GM18505 (cell line): ENCODE measurements around the gene CHRNB1.

Experiments
- ATAC-seq: cut with Tn5 transposase; IDR thresholded peaks from one replicate; pipeline ENCODE4 v1.9.1; 2021; ENCODE audit not compliant: unreplicated experiment
- POLR2A ChIP-seq: IDR thresholded peaks from 4 replicates; pipeline ENCODE4 v1.6.1; 2011; ENCODE audit warnings: borderline replicate concordance; ENCODE audit not compliant: insufficient read depth, insufficient read length; ENCODE audit errors: extremely low read depth

The CHRNB1 gene

DNA sequence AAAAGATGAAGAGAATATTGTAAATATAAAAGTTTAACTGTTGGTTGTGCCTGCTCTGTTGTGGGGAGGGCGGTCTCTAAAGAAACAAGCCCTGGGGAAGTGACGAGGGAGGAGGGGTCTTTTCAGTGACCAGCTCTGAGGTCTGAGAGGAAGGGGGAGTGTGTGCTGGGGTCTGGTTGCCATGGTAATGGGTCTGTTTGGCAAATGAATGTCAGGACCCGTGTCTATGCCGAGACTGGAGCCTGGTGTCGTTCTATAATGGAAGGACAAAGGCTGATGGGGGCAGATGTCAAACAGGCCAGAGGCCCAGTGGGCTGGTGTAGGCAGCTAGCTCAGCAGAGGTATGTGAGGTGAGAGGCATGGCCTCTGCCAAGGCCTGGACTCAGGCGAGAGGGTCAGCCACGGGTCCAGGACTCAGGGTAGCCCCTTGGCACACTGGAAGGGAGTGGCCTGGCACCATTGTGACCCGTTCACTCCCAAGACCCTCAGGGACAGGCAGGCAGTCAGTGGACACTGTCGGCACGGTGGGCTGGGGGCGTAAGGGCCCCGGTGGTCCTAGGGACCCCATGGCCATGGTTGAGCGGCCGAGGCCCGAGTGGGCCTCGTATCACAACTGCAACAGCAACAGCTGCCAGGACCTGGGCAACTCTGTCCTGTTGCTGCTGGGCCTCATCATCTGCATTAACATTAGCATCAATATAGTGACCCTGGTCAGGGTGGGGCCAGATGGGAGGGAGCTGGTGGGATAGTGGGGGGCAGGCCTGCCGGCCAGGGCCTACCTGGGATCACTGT, 24.8 kb upstream of the CHRNB1 start, which contains the start of gene SPEM1:
TSS of gene SPEM1 (plus strand) at position 506 of the 792 bp plus-strand sequence. CDS start at position 567, 61 bp downstream.
- TF ChIP-seq POLR2A, result no peak
- no peak for ATAC-seq

DNA sequence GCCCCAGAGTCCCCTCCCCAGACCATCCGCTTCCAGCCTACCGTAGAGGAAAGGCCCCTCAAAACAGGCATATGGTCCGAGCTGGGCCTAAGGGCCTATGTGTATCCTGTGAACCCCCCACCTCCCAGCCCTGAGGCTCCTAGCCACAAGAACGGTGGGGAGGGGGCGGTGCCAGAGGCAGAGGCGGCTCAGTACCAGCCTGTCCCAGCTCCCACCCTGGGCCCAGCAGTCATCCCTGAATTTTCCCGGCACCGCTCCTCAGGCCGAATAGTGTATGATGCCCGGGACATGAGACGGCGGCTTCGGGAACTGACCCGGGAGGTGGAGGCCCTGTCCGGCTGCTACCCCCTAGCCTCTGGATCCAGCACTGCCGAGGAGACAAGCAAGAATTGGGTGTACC, 23.7 kb upstream of the CHRNB1 start:
- TF ChIP-seq POLR2A, result no peak
- ATAC-seq, result no peak

DNA sequence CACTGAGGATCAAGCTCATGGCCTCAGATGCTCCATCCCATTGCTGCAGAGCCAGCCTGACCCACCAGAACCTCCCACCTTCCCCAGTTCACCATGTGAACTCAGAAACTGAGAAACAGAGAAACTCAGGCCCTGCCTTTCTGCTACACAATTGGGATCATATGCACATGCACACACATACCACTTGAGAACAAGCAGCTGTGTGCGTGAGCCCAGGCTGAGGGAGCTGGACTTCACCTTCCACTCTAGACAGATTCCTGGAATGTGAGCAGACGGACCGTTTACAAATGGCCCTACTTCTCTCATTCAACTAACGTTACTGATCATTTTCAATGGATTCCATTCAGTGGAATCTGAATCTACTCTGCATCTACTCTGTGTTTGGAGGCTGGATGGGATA, 21.2 kb upstream of the CHRNB1 start:
- no peak for TF ChIP-seq POLR2A
- ATAC-seq, result no peak

DNA sequence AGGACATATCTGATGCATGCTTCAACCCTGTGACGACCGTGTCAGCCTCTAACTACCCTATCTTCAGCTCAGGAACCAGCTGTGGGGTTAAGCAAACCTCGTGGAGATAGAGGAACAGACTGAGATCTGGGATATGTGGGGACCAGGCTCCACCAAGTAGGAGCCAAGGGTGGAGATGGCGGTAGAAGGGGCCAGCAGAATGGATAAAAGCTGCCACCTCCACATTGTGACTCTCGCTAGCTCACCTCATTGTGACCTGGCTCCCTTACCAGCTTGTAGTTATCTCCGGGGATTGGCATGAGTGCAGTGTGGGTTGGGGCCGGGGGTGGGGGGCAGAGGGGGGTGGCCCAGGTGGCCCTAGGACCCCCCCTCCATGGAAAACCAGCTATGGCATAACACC, 19.5 kb upstream of the CHRNB1 start, which contains the start of gene SPEM2:
TSS of gene SPEM2 (plus strand) at position 301 of the 400 bp plus-strand sequence. CDS start at position 374, 73 bp downstream.
- no peak for TF ChIP-seq POLR2A
- no peak for ATAC-seq

DNA sequence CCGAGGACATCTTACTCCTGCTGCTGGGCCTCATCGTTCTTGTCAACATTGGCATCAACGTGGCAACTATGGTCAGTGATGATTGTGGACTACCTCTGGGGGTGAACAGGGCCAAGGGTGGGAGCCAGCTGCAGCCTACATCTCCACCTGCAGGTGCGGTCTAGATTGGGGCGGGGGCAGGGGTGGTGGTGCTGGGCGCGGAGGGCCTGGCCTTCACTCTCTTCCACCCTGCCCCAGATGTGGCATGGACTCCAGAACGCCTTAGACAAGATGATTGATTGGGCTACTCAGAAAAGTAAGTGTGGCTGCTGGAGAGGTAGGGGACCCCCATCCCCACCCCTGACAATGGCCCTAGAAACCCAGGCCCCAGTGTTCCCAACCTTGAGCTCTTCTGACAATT, 19.1 kb upstream of the CHRNB1 start:
- no peak for ATAC-seq
- no peak for TF ChIP-seq POLR2A

DNA sequence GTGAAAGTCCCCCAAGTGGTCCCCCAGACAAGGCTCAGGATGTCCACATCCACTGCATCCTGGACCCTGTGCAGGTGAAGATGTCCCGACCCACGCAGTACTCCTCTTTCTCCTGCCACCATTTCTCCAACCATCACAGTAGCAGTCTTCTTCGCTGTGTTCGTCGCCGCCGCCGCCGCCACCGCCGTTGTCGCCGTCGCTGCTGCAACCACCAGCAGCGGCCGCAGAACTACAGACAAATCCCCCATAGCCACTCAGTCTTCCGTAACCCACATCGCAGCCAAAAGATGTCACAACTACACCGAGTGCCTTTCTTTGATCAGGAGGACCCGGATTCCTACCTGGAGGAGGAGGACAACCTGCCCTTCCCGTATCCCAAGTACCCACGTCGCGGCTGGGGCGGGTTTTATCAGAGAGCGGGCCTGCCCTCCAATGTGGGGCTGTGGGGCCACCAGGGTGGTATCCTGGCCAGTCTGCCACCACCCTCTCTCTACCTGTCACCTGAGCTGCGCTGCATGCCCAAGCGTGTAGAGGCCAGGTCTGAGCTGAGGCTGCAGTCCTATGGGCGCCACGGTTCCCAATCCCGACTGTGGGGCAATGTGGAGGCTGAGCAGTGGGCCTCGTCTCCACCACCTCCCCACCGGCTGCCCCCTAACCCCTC, 18.5 kb upstream of the CHRNB1 start:
- ATAC-seq, result no peak
- TF ChIP-seq POLR2A, result no peak

DNA sequence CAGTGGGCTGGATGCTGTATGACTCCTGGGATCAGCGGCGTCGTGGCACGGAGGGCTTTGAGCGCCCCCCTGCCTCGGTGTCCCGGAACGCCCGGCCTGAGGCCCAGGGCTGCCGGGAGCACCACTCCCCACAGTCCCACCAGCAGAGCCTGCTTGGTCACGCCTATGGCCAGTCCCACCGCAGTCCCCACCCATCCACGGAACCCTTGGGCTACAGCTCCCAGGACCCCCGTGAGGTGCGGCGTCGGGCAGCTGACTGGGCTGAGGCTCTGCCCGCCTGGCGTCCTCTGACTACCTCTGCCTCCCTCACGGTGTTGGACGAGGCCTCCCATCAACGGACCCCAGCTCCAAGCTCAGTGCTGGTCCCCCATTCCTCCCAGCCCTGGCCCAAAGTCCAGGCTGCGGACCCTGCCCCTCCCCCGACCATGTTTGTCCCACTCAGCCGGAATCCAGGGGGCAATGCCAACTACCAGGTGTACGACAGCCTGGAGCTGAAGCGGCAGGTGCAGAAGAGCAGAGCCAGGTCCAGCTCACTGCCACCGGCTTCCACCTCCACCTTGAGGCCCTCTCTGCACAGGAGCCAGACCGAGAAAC, 17.9 kb upstream of the CHRNB1 start:
- TF ChIP-seq POLR2A, result no peak
- ATAC-seq, result no peak

DNA sequence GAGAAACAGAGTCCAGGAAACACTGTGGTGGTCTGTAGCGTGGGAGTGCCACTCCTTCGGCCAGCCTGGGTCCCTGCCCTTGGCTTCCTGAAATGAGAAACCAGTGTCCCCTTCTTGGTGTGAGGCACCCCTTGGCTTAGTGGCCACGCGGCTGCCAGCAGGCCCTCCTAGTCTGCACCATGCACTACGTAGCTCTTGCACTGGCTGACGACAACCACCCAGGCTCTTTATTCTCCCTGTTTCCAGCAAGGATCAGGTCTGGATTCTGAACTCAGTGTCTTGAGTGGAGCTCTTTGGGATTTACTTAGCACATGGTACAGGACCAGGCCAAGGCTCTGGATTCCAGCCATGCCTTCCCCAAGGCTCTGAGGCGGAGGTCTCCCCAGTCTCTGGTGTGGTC, 17.3 kb upstream of the CHRNB1 start:
- TF ChIP-seq POLR2A, result no peak
- no peak for ATAC-seq

DNA sequence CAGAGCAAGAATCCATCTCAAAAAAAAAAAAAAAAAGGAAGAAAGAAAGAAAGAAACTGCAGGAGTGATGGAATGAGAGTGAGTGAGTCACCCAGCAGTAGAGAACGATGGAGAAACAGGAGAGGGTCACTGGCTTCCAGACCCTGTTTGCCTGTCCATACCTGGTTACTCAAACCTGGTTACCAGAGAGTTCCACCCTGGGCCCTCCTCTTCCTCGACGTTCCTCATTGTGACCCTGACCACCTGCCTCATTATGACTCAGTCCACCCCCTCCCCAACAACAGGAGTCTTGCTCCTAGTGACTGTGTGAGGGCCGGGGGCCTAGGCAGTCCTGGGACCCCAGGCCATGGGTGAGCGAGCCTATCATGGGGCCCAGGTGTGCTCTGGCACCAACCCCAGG, 16.3 kb upstream of the CHRNB1 start, which contains the start of gene SPEM3:
TSS of gene SPEM3 (plus strand) at position 301 of the 400 bp plus-strand sequence. CDS start at position 347, 46 bp downstream.
- TF ChIP-seq POLR2A, result no peak
- ATAC-seq, result no peak

DNA sequence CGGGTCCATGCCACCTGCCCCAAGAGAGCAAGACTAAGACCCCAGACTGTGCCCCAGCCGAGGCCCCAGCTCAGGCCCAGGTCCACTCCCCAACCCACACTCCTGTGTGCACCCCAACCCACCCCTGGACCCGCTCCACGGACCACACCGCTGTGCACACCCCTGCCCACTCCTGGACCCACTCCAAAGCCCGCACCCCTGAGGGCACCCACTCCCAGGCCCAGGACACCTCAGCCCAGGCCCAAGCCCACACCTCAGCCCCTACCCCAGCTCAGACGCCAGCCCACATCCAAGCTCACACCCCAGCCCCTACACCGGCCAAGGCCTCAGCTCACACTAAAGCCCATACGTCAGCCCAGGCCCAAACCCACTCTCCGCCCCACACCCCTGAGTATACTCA, 15.1 kb upstream of the CHRNB1 start:
- ATAC-seq, result no peak
- no peak for TF ChIP-seq POLR2A

DNA sequence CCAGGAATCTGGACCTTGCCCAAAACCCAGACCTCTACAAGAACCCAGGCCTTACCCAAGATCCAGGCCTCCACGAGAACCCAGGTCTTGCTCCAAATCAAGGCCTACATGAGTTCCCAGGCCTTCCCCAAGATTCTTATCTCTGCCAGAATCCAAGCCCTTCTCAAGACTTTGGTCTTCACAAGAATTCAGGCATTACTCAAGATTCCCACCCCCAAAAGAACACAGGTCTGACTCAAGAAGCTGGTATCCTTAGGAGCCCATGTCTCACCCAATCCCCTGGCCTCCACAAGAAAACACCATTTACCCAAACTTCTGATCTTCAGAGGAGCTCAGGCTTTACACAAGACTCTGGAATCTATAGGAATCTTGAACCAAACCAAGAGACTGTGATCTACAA, 13.6 kb upstream of the CHRNB1 start:
- no peak for ATAC-seq
- TF ChIP-seq POLR2A, result no peak

DNA sequence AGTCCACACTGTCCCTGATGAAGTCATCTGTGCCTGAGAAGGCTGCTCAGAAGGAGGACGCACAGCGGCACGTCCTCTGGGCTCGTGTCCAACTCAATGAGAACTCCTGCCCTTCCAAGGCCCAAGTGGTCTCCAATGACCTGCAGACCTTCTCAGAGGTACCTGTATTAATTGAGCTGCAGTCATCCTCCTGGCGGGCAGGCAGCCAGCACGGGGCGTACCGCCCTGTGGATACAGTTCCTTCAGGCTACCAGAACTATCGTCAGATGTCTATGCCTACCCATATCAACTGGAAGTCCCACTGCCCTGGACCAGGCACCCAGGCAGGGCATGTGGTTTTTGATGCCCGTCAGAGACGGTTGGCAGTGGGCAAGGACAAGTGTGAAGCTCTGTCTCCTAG, 12.6 kb upstream of the CHRNB1 start:
- ATAC-seq, result no peak
- TF ChIP-seq POLR2A, result no peak

DNA sequence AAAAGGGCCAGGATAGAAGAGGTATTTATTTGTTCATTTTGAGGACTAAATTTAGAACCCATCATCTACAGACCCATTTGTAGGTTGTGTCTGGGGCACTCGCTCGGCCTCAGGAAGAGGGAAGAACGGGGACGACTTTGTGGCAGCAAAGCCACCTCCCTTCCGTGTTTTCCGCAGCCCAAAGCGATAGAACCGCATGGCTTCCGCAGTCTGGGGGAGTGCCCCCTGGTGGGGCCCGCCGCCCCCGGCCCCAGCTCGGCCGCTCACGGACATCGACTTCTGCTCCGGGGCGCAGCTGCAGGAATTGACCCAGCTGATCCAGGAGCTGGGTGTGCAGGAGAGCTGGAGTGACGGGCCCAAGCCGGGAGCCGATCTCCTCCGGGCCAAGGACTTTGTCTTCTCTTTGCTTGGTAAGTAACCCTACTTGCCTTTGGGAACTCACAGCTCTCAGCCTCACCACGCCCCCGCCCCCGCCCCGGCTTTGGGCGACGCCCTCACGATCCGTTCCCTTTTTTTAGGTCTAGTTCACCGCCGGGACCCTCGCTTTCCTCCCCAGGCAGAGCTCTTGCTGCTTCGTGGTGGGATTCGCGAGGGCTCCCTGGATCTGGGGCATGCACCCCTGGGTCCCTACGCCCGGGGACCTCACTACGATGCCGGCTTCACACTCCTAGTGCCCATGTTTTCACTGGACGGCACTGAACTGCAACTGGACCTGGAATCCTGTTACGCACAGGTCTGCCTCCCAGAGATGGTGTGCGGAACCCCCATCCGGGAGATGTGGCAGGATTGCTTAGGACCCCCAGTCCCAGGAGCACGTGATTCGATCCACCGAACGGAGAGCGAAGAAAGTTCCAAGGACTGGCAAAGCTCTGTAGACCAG, 8.9 kb upstream of the CHRNB1 start:
- TF ChIP-seq POLR2A, result peak; percentile 58
- ATAC-seq, result peak; percentile 25
